DMS79 (cell line): ENCODE results near the gene SLC25A21.
A peak's percentile ranks its signal among the peaks of the same experiment; 100 is the strongest.
"Not testable (repeated sequence)": the region's sequence is repeated elsewhere in the genome, so short reads cannot be mapped to it uniquely, and the experiment has no call there.

Experiments used
- DNase-seq: peaks from one replicate; lab custom pipeline; 2025; lab: John Stamatoyannopoulos, UW

The SLC25A21 gene

GRCh38 chr14:36986407-36986806, 186.0 kb downstream of the SLC25A21 start:
- no peak for DNase-seq

- no peak for DNase-seq
These were observed 190.4 kb downstream of the SLC25A21 start for GRCh38 chr14:36981832-36982529.

- DNase-seq = not testable (repeated sequence)
These were observed 192.0 kb downstream of the SLC25A21 start for GRCh38 chr14:36980413-36980812.

- no peak for DNase-seq
These were observed 192.5 kb downstream of the SLC25A21 start for GRCh38 chr14:36979863-36980262.

GRCh38 chr14:36976571-36977023, 195.8 kb downstream of the SLC25A21 start:
- DNase-seq = no peak

GRCh38 chr14:36975834-36976233, 196.6 kb downstream of the SLC25A21 start:
- peak; percentile 72 for DNase-seq

- no peak for DNase-seq
These were observed 197.4 kb downstream of the SLC25A21 start for GRCh38 chr14:36974985-36975384.

GRCh38 chr14:36973806-36974442, 198.5 kb downstream of the SLC25A21 start:
- DNase-seq = no peak

GRCh38 chr14:36971263-36971855, 201.0 kb downstream of the SLC25A21 start:
- DNase-seq = no peak

- DNase-seq = no peak
These were observed 204.4 kb downstream of the SLC25A21 start for GRCh38 chr14:36967892-36968555.

- DNase-seq = no peak
These were observed 216.4 kb downstream of the SLC25A21 start for GRCh38 chr14:36955967-36956366.

GRCh38 chr14:36955376-36955775, 217.0 kb downstream of the SLC25A21 start:
- no peak for DNase-seq

- no peak for DNase-seq
These were observed 219.7 kb downstream of the SLC25A21 start for GRCh38 chr14:36952689-36953088.

- no peak for DNase-seq
These were observed 221.0 kb downstream of the SLC25A21 start for GRCh38 chr14:36951380-36951911.

GRCh38 chr14:36950812-36951211, 221.6 kb downstream of the SLC25A21 start:
- no peak for DNase-seq

- DNase-seq = no peak
These were observed 223.0 kb downstream of the SLC25A21 start for GRCh38 chr14:36949371-36949770.

GRCh38 chr14:36948157-36948859, 224.1 kb downstream of the SLC25A21 start:
- DNase-seq = no peak

- DNase-seq = no peak
These were observed 225.0 kb downstream of the SLC25A21 start for GRCh38 chr14:36947362-36947761.

GRCh38 chr14:36946872-36947271, 225.5 kb downstream of the SLC25A21 start:
- DNase-seq = no peak

- DNase-seq = no peak
These were observed 227.9 kb downstream of the SLC25A21 start for GRCh38 chr14:36944307-36945010.
